ENCODE measurements around the gene CUL3.
A peak's percentile ranks its signal among the peaks of the same experiment; 100 is the strongest.
"Not testable (repeated sequence)": the region's sequence is repeated elsewhere in the genome, so short reads cannot be mapped to it uniquely, and the experiment has no call there.

The CUL3 gene

DNA sequence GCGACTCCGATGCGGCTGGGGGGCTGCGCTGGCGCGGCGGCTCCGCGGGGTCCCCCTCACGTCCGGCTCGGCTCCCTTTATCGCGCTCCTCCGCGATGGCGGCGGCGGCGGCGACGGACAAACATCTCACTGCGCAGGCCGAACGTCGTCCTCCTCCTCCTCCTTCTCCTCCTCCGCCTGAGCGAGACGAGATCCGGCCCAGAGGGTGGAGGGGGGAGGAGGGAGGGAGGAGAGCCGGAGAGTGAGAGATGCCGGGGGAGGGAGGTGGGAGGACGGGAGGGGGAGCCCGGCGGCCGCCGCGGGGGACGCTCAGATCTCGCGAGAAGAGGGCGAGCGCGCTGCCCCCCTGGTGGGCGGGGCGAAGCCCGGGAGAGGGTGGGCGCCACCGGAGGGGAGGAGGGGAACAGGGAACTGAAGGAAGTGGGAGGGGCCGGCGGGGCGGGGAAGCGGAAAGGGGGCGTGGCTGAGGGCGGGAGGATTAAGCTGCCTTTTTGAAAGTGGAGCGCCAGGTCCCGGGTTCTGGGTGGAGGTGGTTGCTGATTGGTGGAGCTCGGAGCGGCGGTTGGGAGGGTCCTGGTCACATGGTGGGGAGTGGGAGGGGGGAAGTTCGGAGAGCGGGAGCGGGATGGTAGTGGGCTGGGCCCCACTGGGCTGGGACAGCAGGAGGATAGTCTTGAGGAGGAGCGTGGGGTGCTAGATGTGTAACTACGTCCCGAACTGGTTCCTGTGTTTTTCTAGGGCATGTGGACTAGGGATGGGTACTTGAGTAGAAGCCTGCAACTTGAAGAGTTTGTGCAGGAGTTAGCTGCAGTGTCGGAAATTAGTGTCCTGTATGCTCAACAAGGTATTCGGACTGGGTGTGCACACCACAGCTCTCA is at the start of gene CUL3:
Gene CUL3 (minus strand): TSS at position 153 of the 878 bp plus-strand sequence. CDS start 354 bp downstream, outside the sequence.
- peak; percentile 99 for DNase-seq (ENCODE audit: low spot score)

DNA sequence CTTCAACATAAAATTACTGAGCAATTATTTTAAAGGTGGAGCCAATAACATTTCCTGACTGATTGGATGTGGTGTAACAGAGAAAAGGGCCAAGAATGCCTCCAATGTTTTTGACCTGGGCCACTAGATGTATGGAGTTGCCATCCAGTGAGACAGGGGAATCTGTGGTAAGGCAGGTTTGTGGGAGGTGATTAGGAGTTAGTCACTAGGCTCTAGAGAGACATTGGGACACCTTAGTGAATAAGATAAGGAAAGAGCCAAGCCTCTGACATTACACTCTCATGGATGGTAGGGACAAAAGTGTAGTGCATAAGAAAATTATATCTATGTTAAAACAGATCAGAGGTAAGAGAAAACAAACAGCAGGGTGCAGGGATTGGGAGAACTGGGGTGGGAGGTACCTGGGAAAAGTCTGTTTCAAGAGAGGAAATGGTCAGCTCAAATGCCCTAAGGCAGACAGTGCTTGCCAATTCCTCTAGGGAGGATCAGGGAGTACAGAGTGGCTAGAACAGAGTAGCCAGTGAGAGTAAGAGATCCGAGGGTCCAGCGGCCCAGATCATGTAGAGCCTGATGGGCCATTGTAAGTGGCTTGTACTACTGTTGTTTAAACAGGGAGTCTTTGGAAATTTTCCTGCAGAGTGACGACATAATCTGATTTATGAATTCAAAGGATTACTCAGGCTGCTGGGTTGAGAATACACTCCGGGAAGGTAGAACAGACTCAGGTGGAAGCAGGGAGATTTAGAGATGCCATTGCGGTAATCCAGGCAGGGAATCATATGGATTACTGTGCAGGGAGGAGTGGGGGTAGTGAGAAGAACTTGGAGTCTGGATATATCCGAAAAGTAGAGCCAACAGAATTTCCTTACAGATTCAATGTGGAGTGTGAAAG is 45.7 kb upstream of the CUL3 start:
- no peak for DNase-seq (ENCODE audit: low spot score)

DNA sequence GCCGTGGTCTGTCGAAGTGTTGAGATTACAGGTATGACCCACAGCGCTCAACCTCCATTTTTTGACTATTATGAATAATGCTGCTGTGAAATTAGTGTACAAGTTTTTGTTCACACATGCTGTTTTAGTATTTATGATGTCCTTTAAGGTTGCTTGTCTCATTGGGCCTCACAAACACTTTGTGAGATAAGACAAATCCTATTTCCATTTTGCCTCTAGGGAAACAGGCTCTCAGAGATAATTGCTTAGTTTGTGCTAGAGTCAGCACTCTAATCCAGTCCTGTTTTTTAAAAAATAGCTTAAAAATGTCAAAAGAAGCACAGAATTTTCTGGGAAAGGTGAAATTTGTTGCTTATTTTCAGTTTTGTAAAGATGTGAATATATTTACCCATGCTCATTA is 43.3 kb upstream of the CUL3 start:
- DNase-seq (ENCODE audit: low spot score) = no peak

DNA sequence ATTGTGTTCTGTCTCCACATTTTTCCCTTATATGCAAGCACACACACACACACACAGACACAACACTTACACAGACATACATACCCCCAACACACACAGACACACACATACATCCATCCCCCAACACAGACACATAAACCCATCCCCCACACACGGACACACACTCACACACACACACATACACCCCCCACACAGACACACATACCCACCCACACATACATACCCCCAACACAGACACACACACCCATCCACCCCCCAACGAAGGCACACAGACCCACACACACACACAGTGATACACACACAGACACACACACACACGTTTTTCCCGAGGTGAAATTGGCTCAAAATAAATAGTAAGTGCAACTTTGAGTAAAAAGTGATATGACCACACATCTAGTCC is 41.6 kb upstream of the CUL3 start:
- no peak for DNase-seq (ENCODE audit: low spot score)

DNA sequence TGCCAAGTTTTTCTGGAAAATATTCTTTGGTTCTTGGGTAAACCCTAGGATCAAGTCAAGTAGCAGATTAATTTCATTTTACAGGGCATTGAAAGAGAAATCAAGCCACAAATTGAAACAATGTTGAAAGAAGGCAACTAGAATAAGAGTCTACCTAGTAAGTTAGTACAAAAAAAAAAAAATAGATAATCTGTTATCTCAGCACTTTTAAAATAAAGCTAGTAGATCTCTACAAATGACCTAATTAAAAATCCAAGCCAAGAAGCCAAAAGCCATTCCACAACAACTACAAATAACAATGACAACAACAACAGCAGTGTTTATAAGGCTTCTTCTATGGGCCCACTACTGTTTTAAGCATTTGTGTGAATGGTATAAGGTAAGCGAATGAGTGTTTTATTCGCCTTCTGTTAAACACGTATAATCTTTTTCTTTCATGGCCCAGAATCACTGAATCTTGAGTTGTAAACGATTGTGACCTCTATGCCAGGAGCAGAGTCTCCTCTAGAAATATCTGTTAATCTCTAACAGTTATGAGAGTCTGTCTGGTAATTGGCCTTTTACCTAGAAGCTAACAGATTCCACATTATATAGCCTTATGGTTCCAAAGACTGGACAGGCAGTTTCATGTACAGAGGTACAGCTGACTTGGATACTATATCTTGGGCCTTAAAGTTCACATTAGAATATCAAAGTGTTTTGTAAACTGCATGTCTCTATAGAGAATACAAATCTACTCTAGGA is 28.6 kb upstream of the CUL3 start:
- no peak for DNase-seq (ENCODE audit: low spot score)

DNA sequence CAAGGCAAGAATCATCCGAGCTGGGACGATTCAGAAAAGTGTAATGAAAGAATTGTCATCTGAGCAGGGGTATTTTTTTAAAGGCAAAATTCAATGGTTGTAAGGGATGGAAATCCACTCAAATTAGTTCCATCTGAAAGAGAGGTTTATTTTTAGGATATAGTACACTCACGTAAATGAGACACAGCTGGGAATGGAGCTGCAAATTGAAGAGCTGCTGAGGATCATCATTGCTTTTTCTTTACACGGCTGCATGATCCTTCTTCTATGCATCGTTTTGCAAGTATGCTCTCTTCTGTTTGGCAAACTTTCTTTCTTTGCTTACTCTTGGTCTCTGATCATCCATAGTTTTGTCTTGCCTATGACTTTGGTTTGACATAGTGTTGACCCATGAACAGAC is 27.4 kb upstream of the CUL3 start:
- DNase-seq (ENCODE audit: low spot score) = no peak

DNA sequence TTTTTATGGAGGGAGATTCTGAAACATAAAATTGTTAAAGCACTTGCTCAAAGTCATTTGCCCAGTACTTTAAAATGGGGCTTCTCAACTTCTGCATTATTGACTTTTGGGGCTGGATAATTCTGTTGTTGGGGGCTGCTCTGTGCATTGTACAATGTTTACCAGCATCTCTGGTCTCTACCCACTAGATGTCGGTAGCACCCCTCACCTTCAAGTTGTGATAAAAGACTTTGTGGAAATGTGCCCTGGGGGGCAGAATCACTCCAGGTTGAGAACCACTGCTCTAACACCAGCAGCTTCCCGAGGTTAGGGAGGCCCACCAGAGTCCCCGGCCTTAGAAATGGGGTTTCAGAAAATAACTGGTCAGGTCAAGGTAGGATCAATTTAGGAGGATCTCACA is 26.8 kb upstream of the CUL3 start:
- DNase-seq (ENCODE audit: low spot score) = no peak

DNA sequence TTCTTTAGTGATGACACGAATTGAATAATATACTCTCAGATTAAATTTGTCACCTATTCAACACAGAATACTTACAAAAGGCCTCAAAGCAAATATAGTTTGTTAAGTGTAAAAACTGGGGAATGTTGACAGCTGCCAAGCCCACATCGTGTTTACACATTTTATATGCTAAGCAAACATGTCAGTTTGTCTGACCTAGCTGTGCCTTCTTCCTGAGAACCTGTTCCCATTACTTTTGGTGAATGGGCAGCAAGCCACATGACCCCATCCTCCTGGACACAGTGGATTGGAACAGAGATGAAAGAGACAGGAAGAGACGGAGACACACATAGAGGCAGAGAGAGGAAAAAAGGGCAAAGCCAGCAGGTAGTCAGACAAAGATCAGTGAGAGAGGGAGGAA is 22.9 kb upstream of the CUL3 start:
- DNase-seq (ENCODE audit: low spot score) = no peak

DNA sequence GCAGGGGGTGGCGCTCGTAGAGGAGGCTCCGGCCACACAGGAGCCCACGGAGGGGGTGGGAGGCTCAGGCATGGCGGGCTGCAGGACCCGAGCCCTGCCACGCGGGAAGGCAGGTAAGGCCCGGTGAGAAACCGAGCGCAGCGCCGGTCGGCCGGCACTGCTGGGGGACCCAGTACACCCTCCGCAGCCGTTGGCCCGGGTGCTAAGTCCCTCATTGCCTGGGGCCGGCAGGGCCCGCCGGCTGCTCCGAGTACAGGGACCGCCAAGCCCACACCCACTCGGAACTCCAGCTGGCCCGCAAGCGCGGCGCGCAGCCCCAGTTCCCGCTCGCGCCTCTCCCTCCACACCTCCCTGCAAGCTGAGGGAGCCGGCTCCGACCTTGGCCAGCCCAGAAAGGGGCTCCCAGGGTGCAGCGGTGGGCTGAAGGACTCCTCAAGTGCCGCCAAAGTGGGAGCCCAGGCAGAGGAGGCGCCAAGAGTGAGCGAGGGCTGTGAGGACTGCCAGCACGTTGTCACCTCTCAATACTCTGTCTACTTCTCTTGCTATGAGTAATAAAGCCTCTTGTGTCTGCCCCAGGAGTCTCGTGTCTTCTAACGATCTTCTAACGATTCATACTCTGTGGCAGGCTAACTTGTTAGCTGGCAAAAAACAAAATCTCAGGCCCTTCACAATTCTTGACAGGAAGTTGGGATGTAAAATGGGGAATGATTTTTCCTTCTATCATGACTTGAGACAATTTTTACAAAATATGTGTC is 18.8 kb upstream of the CUL3 start:
- not testable (repeated sequence) for DNase-seq (ENCODE audit: low spot score)

DNA sequence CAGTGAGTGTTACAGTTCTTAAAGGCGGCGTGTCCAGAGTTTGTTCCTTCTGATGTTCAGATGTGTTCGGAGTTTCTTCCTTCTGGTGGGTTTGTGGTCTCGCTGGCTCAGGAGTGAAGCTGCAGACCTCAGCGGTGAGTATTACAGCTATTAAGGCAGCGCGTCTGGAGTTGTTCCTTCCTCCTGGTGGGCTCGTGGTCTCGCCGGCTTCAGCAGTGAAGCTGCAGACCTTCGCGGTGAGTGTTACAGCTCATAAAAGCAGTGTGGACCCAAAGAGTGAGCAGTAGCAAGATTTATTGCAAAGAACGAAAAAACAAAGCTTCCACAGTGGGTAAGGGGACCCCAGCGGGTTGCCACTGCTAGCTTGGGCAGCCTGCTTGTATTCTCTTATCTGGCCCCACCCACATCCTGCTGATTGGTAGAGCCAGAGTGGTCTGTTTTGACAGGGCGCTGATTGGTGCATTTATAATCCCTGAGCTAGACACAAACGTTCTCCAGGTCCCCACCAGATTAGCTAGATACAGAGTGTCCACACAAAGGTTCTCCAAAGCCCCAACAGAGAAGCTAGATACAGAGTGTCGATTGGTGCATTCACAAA is 17.7 kb upstream of the CUL3 start:
- not testable (repeated sequence) for DNase-seq (ENCODE audit: low spot score)

DNA sequence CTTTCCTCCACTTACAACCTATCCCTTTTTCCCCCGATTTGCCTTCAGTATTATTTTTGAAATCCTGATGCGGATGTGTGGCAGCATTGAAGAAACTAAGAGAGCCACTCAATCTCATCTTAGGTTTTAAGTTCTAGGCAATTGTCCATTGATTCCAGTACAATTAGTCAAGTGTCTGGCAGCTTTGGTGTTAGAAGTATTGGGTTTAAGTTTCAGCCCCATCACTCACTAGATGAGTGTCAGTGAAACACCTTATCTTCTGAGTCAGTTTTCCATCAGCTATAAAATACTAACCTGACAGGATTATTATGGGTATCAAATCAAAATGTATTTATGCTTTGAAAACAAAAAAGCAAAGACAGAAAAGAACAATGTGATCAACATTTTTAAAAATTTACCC is 16.8 kb upstream of the CUL3 start:
- DNase-seq (ENCODE audit: low spot score) = no peak

DNA sequence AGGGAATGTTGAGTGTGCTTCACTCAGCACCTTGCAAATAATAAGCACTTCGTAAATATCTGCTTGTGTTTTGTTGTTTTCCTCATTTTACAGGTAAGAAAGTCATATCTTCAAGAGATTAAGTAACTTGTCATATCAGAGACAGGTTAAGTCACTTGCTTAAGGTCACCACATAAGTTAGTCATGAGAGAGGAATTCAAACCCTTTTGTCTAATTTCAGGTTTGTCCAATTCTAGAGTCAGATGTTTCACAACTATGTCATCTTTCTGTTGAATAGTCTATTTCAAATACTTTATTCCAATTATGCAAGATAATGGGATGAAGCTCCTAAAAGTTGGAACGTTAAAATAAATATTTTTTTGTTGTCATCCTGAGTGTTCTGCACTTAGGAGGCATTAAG is 13.5 kb upstream of the CUL3 start:
- DNase-seq (ENCODE audit: low spot score) = no peak

DNA sequence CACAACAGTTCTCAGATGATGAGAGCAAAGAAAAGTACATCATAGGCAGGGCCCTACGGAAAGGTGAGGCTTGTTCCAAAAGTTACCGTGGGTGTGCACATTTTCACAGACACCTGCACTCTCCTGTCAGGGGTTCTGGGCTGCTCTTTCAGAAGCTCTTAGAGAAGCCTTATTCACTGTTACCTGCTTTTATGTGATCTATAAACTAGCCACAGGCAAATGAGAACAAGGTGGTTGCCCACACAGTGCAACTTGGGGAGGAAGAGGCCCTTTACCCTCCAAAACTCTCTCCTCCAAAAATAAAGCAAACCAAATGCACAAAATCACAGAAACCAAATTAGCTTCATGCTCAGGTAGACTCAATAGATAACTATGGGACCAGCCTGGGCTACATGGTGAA is 11.1 kb upstream of the CUL3 start:
- no peak for DNase-seq (ENCODE audit: low spot score)

DNA sequence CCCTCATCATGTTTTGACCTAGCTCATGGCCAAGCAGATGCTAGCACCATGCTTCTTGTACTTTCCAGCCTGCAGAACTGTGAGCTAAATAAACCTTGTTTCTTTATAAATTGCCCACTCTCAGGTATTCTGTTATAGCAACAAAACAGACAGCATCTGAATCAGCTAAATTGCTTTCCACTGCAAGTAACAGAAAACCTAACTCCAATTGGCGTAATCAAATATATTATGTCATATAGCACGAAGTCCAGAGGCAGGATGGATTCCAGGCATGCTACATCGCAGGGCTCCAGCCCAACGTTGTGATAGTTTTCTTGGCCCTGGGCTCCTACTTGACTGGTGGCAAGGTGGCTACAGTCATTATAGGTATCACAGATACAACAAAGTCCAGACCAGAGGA is 10.4 kb upstream of the CUL3 start:
- DNase-seq (ENCODE audit: low spot score) = no peak

DNA sequence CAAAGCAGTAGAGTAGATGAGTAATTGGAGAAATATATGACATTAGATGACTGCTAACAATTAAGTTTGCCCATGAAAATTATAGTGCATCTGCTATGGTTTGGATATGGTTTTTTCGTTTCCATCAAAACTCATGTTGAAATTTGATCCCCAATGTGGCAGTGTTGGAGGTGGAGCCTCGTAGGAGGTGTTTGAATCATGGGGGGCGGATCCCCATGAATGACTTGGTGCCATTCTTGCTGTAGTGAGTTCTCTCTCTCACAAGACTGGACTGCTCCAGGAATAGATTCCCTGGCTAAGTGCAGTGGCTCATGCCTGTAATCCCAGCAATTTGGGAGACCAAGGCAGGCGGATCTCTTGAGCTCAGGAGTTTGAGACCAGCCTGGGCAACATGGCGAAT is 9.7 kb upstream of the CUL3 start:
- DNase-seq (ENCODE audit: low spot score) = no peak

DNA sequence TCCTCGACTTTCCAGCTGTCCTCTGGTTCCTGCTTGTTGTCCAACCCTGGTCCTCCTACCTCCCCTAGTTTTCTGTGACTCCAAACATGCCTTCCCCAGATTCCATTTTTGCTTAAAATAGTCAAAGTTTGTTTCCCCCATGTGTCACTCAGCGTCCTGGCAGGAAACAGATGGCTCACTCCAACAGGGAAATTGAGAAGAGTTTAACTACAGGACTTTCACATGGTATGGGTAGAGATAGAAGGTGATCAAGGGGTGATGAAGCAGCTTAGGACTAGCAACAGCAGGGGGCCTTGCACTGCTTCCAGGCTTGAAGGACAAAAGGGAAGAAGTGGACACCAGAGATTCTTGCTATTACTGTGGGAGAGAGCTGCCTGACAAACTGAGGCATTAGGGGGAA is 6.1 kb upstream of the CUL3 start:
- no peak for DNase-seq (ENCODE audit: low spot score)

DNA sequence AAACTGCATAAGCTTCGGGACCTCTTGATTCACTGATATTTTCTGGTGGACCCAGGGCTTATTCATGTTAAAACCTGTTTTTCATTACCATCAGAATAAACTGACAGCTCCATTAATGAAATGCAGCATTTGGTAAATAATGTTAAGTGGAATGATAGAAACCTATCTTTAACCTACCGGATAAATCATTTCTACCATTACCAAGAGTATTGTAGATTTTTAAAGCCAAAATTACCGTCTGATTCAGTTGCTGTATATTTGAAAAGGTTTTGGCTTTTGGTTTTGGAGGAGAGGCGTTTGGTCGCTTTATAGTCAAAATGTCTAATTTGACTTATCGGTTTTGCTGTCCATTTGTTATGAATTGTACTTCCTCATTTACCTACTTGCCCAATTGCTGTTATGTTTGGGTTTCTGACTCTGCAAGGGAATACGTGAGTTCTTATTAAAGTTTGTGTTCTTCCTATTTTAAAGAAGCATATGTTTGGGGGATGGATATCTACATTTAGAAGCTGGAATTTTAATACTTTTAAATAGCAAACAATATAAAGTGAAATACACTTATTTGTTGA is 1.0 kb upstream of the CUL3 start:
- DNase-seq (ENCODE audit: low spot score) = no peak

DNA sequence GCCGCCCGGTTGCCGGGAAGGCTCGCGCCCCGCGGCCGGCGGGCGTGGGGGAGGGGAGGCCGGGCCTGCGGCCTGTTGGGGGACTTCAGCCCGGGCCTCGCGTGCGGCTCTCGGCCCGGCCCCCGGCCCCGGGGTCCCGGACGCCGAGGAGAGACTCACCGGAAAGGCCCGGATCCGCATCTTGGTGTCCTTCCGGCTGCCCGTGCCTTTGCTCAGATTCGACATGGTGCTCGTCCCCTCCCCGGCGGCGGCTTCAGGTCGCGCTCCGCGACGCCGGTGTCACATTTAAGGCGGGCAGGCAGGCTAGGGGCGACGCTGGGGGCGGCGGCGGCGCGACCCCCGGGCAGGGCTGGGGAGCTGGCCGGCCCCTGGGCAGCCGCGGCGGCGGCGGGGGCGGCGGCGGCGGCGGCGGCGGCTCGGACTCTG is 365 bp downstream of the CUL3 start:
- peak; percentile 35 for DNase-seq (ENCODE audit: low spot score)

DNA sequence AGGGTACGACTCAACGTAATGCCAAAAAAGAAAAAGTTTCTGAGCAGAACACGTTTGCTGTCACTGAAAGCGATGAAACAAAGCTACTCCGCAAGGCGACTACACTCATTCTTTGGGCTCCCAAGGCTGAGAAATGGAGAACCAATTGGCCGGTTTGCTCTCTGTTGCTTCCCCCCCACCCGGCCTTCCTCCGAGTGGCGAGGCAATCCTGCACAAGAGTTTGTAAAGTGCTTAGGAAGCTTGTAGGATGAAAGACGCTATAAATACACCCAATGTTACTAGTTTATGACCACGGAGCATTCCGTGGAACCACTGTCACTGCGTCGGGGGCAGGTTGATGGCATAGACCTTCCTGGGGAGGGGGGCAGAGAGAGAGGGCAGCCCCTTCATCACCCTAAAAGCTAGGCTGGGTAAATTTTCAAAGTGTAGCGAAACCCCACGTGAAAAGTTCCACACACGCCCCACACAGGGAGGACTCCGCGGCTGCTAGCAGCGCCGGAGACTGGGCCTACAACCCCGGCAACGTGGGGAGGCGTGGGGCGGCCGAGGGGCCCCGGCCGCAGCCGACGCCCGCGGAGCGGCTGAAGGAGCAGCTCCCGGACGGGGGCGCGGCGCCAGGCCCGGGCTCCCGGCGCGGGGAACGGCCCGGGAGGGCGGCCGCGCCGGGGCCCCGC is 915 bp downstream of the CUL3 start:
- DNase-seq (ENCODE audit: low spot score) = peak; percentile 47

DNA sequence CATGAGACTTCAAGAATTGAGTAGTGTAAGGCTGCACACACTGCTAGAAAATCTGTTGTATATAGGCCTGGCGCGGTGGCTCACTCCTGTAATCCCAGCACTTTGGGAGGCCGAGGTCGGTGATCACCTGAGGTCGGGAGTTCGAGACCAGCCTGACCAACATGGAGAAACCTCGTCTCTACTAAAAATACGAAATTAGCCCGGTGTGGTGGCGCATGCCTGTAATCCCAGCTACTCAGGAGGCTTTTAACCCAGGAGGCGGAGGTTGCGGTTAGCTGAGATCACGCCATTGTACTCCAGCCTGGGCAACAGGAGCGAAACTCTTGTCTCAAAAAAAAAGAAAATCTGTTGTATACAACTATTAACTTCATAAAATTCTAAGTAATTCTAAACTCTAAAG is 2.1 kb downstream of the CUL3 start:
- not testable (repeated sequence) for DNase-seq (ENCODE audit: low spot score)
